ENCODE results near the gene SYT11. TPM values are rescaled to one million over a fixed set of nuclear protein-coding genes. Genes with fewer than 3 reads are reported as not detected.

Gene SYT11
- total and polyA plus RNA-seq, 2 of the 8 experiments (the other 6 are each of a cell fraction or from before 2014, with no cell fraction given) = 7.2 to 9.6 TPM

- no peak overlapping the region for H3K9ac ChIP-seq (replicated peaks in 1 of 4; ENCODE audit: extremely low read depth in 1 of 4, low read depth in 3 of 4, low read length in 3 of 4)
- FAIRE-seq (no peak), DNase-seq (ENCODE audit: low read depth in 1 of 2, low spot score in 2 of 2) (no peak)
- H3K56ac ChIP-seq (replicated peaks; ENCODE audit: insufficient read length, low read depth, low read length) = no peak overlapping the region
- H2BK120ac ChIP-seq (replicated peaks; ENCODE audit: low read depth, low read length) = no peak overlapping the region
- H3K23ac ChIP-seq (ENCODE audit: insufficient read length) = no peak overlapping the region
- no peak overlapping the region for H3K4me2 ChIP-seq (ENCODE audit: insufficient read depth in 1 of 2, low read depth in 2 of 2, low read length in 2 of 2)
- H2BK12ac ChIP-seq (ENCODE audit: low read depth, low read length) = no peak overlapping the region
- no peaks in the 10 kb centered on the region for H4K20me1 ChIP-seq (replicated peaks in 1 of 2; ENCODE audit: control insufficient read depth in 1 of 2, insufficient read depth in 2 of 2, low read length in 2 of 2)
- H3K4me1 ChIP-seq (replicated peaks in 1 of 4; ENCODE audit: control insufficient read depth in 3 of 4, insufficient read depth in 4 of 4, low read length in 3 of 4) = no peaks in the 10 kb centered on the region
- no peak overlapping the region for H4K5ac ChIP-seq (ENCODE audit: insufficient read length, low read depth, low read length)
- no peak overlapping the region for H3K14ac ChIP-seq (ENCODE audit: insufficient read length)
- H4K8ac ChIP-seq (ENCODE audit: extremely low read depth, insufficient read depth, low read length) = no peak overlapping the region
- H3K18ac ChIP-seq (ENCODE audit: extremely low read depth, low read length) = no peak overlapping the region
- H2AK5ac ChIP-seq (ENCODE audit: low read depth, low read length) = no peak overlapping the region
- no peak overlapping the region for H2BK5ac ChIP-seq (ENCODE audit: low read depth, low read length)
- CTCF ChIA-PET (ENCODE audit: partially characterized antibody) = interaction anchor here (0.5 to 0.7 kb wide), 3 partner anchors 22 to 334 kb away, joined by 3 read pairs; no protein-coding TSS in a partner anchor
- 96% methylated on average over 10 of the region's 10 CpGs; no CpG with 5 or more reads in 1 of the 2 experiments for WGBS, 2 experiments (ENCODE audit: extremely low coverage in 1 of 2, insufficient coverage in 1 of 2, insufficient read length in 1 of 2, insufficient replicate concordance in 2 of 2, low coverage in 1 of 2, low lambda C conversion rate in 2 of 2, missing lambda C conversion rate in 1 of 2)
- H3K4ac ChIP-seq (replicated peaks; ENCODE audit: insufficient read length, low read depth, low read length) = no peak overlapping the region
- H3K79me1 ChIP-seq (ENCODE audit: low read depth, low read length) = no peaks in the 10 kb centered on the region
- TF ChIP-seq, protein P1, sequence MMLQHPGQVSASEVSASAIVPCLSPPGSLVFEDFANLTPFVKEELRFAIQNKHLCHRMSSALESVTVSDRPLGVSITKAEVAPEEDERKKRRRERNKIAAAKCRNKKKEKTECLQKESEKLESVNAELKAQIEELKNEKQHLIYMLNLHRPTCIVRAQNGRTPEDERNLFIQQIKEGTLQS (IDR thresholded peaks at IDR 0.05; ENCODE audit: insufficient read depth, low read depth, low read length) = no peak
- TF ChIP-seq PHF8 (conservative IDR thresholded peaks at IDR 0.05; ENCODE audit: low read depth, low read length) (no peak), SRF (IDR thresholded peaks at IDR 0.05; ENCODE audit: low read depth, low read length) (no peak), GTF2F1 (IDR thresholded peaks at IDR 0.05; ENCODE audit: borderline replicate concordance, low read depth, low read length) (no peak), SUZ12 (IDR thresholded peaks at IDR 0.05; ENCODE audit: low read length) (no peak), POLR2AphosphoS5 (IDR thresholded peaks at IDR 0.05; ENCODE audit: low read depth, low read length) (no peak), HDAC2 (IDR thresholded peaks at IDR 0.05; ENCODE audit: borderline replicate concordance in 1 of 2, low read depth in 2 of 2, low read length in 2 of 2) (no peak), ZNF274 (IDR thresholded peaks at IDR 0.05; ENCODE audit: borderline replicate concordance, extremely low read depth, low read length) (no peak), CEBPB (IDR thresholded peaks at IDR 0.05; ENCODE audit: low read depth, low read length) (0 out of 2 replicates have a peak, but pooled peaks have one; percentile 9)
- H3K9me3 ChIP-seq (ENCODE audit: insufficient read depth in 2 of 2, low read depth in 1 of 2, low read length in 1 of 2) = no peaks in the 10 kb centered on the region
- no peak overlapping the region for H2AFZ ChIP-seq (ENCODE audit: low read length)
- peaks cover 0 to 9% (median 4%) of the 10 kb centered on the region in 4 experiments; a peak in 4 of 8 replicates for H3K36me3 ChIP-seq (ENCODE audit: control insufficient read depth in 2 of 4, insufficient read depth in 4 of 4, low read length in 3 of 4)
- no peak overlapping the region for H2BK20ac ChIP-seq (ENCODE audit: low read length)
- no peak overlapping the region for H4K91ac ChIP-seq (replicated peaks; ENCODE audit: insufficient read length, low read length)
- H2BK15ac ChIP-seq (ENCODE audit: low read length) = no peak overlapping the region
- no peak overlapping the region for H3K4me3 ChIP-seq (ENCODE audit: extremely low read depth in 1 of 4, insufficient read depth in 2 of 4, low read depth in 3 of 4, low read length in 4 of 4)
- POLR2A ChIA-PET (ENCODE audit: partially characterized antibody) = interaction anchor here (0.6 to 3.0 kb wide), 7 partner anchors 11 to 152 kb away, joined by 3 to 10 read pairs (median 4); partner anchors contain the start of gene RIT1
- no peaks in the 10 kb centered on the region for H3K23me2 ChIP-seq (ENCODE audit: low read depth, low read length)
- no peaks in the 10 kb centered on the region for H3K27me3 ChIP-seq (replicated peaks in 1 of 4; ENCODE audit: control insufficient read depth in 3 of 4, extremely low read depth in 1 of 4, insufficient read depth in 3 of 4, low read length in 3 of 4)
- no peak overlapping the region for H3K27ac ChIP-seq (ENCODE audit: low read depth, low read length)
- H3K79me2 ChIP-seq (ENCODE audit: control insufficient read depth in 1 of 2, insufficient read depth in 2 of 2, low read length in 2 of 2) = no peaks in the 10 kb centered on the region
These were observed 34.2 kb downstream of the SYT11 start for GRCh38 chr1:155893389-155894142.
